Endometrium (tissue), 2 donors: Measurements from ENCODE around the gene CYTH1.
A peak's percentile ranks its signal among the peaks of the same experiment; 100 is the strongest.

ENCODE experiments used
- FAIRE-seq: peaks from 2 replicates; lab custom pipeline; 2012; peaks lifted over from hg19 to GRCh38; lab: Jason Lieb, UNC
- donor health status: control.
- donor health status: control.

Gene CYTH1

DNA sequence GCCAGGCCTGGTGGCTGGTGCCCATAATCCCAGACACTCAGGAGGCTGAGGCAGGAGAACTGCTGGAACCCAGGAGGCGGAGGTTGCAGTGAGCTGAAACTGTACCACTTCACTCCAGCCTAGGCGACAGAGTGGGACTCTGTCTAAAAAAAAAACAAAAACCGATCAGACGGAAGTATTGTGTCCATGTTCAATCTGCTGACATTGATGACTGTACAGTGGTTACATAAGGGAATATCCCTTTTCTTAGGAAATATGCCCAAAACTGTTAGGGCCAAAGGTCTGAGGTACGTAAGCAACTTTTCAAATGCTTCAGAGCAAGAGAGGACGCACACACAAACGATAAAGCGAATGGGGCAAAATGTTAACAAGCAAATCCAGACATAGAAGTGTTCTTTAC is 135.0 kb downstream of the CYTH1 start:
- FAIRE-seq: no peak

DNA sequence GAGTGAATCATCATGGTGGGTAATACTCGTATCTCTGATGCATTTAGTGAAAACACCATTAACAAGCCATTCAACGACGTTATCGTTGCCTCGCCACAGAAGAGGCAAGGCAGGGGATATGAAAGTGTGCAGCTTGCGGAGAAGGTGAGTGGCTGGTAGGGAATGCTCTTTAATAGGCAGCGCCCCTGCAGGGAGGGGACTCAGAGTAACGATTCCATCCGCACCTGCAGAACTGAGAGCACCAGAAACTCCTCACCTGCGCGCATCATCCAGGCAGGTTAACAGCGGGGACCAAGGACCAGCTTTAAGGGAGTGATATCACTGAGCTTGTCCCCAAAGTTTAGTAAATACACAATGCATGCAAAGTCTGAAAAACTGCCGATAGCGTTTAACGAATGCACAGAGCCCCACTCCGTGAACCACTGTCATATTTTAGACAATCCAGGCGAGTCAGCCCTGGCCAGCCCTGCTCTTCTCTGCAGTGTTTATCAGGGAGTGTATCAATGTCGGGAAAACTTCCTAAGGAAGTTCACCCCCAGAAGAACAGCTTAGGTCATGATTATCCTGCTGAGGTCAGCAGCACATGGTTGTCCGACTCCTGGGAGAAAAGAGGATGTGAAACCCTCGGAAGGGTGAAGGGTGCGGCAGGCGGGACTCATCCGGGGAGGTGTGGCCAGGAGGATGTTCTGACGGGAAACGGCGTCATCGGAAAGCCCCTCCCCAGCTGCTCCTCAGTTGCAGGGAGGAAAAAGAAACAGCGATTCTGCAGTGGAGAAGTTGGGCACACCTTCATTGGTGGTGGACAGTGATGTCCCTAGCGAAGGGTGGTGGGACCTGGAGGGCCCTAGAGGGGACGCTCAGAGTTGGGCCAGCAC is 136.4 kb downstream of the CYTH1 start:
- FAIRE-seq: no peak

DNA sequence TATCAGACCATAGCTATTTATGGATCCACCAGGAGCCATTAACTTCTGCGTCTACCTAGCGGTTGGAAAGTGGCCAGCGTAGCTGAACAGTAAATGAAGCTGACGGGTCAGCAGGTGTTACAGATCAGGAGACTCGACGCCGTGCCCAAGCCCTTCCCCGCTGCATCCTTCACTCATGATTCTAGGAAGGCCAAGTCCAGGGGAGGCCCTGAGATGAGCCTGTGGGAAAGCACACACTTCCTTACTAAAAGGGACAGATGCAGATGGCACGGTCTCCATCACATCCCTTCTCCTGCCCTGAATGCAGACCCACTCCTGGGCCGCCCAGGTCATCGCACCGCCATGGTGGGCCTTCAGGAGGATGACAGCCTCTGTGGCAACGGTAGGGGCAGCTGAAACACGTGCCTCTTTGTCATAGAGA is 137.1 kb downstream of the CYTH1 start:
- no peak for FAIRE-seq

DNA sequence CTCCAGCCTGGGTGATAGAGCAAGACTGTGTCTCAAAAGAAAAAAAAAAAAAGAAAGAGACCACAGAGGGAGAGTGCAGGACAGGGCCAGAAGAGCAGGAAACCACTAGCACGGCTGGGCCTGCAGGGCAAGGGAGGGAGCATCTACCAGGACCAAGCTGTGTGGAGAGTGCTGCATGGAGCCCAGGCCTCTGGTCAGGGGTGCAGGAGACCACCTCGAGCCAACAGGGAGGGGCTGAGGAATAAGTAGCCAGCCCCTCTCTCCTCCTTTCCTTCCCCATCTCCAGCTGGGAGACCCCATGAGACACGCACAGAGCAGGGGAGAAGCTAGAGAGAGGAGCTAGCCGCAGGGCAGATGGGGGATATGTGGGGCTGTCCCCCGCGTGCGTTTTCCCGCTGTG is 137.8 kb downstream of the CYTH1 start:
- no peak for FAIRE-seq

DNA sequence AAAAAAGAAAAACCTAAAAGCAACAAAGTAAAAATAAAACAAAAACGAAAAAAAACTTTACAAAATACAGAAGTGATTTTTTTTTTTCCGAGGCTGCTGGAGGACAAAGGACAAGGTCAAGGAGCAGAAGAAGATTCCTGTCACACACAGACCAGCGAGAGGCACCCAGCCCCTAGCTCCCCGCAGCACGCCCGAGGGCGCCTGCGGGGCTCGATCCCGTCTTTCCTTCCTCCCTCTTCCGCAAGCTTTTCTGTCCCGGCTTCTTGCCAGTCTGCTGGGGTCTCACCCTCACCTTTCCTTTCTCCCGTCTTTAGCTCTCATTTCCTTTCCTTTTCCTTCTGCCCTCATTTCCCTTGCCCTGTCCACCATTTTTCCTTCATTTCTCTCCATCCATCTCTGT is 138.7 kb downstream of the CYTH1 start:
- no peak for FAIRE-seq

DNA sequence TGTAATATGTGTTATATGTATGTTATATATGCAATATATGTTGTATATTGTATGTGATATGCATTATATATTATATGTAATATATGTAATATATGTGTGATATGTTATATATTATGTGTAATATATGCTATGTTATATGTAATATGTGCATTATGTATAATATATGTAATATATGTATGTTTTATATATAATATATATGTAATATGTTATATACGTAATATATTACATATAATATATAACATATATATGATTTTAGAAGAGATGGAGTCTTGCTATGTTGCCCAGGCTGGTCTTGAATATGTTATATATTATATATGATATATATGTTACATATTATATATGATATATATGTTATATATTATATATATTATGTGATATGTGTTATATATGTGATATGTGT is 139.4 kb downstream of the CYTH1 start:
- peak; percentile 96 for FAIRE-seq

DNA sequence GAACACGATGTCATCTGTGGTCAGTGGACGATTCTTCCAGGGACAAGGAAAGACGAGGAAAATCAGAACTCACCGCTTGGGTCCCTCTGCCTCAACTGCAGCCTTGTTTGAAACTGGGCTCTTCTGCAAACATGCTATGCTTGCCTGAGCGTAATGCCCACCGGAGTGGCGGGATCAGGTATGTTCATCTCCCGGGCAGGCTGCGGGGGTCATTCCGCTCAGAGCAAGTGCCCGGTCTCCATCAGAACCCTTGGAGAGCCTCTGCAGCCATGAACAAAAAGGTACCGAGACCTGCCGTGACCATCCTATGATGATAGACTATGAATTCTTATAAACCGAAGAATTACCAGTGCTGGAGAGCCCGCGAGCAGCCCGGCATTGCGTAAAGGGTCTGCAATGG is 140.4 kb downstream of the CYTH1 start:
- no peak for FAIRE-seq

DNA sequence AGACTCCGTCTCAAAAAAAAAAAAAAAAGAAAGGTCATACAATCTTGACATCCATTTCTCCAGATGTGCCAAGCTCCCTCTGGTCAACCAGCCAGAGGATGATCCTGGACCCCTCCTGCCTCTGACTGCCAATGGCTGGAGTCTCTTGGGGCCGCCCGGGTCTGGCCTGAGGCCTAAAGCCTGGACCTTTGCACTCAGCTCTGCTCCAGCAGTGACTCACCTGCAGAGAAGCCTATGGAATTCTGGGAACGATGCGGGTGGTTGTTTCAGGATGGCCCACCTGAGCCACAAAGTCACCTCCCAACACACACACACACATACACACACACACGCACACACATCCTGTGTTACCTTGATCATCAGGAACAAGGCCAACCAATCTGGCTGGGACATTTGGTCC is 140.8 kb downstream of the CYTH1 start:
- FAIRE-seq: no peak

DNA sequence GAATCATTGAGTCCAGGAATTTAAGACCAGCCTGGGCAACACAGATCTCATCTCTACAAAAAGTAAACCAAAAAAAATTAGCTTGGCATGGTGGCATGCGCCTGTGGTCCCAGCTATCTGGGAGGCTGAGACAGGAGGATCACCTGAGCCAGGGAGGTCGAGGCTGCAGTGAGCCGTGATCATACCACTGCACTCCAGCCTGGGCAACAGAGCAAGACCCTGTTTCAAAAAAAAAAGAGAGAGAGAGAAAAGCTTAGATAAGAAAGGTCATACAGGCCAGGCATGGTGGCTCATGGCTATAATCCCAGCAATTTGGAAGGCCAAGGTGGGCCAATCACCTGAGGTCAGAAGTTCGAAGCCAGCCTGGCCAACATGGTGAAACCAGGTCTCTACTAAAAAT is 141.4 kb downstream of the CYTH1 start:
- FAIRE-seq: no peak

DNA sequence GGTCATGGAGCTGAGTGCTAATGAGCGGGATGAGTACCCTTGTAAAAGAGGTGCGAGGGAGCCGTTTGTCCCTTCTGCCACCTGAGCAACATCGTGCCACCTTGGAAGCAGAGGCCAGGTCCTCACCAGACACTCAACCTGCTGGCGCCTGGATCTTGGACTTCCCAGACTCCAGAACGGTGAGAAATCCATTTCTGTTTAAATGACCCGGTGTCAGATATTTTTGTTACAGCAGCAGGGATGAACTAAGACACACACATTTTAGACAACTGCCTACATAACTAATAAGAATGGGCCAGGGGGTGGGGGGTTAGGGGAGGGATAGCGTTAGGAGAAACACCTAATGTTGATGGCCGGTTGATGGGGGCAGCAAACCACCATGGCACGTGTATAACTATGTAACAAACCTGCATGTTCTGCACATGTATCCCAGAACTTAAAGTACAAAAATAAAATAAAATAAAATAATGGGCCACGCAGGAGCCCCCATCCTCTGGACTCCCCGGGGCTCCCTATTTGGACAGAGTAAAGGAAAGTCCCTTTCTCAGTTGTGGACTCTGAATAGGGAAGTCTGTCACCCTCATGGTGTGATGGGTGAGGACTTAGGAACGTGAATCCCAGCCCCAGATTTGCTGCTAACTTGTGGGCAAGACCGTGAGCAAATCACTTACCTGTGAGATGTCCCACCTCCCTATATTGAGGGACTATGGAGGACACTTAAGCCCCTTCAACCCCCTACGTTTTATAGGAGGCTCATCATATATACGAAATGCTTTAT is 144.2 kb downstream of the CYTH1 start:
- no peak for FAIRE-seq

DNA sequence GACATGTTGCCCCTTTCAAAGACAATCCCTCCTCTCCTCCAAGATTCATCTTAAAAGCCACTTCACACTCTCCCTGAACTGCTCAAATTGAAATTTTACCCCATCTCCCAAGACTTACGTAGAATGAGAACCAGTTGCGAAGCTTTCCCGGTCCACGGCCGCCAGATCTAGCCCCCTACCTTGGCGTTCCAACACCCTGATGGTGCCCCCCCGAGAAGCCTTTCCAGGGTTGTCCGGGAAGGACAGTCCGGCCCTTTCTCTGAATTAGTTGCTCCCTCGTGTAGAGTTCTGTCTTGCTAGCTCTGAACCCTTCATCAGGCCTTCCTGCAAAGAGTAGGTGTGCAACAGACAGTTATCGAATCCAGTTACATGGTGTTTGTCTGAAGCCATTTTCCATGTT is 144.9 kb downstream of the CYTH1 start:
- FAIRE-seq: no peak

DNA sequence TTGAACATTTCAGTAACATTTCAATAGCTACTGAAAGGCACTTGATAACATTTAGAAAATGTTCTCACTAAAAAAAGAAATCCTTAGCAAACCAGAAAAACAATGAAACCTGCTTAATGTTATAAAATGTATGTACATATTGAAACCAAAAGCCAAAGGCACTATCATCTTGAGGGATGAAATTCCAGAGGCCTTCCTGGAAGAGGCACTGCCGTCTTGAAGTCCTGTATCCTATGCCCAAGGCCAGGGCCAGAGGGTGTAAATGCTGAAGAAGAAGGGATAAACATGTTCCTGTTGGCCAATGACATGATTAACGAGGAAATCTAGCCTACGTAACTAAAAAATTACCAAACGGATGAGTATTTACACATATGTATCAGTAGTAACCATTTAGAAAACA is 147.9 kb downstream of the CYTH1 start:
- no peak for FAIRE-seq

DNA sequence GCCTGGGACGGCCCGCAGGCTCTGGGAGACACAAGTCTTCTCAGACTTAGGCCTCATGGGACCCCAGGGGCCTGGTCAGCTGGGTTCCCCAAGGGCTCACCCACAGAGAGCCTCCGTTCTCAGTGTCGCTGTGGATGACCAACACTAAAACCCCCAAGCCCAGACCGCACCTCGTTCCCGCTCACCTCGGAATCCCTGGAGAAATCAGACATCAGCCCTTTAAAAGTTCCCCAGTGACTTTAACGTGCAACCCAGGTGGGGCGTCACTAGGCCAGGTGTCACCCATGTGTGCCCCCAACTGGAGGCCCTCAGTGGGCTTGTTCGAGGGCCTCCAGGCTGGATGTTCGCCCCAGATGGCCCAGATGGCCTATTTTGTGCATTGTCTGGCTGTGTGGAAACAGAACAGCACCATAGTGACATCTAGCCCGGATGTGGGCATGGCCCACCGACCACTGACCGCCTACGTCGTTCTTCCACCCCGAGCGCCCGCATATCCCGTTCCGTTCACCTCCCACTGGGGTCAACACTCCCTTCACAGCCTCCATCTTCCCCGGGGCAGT is 152.6 kb downstream of the CYTH1 start:
- no peak for FAIRE-seq

DNA sequence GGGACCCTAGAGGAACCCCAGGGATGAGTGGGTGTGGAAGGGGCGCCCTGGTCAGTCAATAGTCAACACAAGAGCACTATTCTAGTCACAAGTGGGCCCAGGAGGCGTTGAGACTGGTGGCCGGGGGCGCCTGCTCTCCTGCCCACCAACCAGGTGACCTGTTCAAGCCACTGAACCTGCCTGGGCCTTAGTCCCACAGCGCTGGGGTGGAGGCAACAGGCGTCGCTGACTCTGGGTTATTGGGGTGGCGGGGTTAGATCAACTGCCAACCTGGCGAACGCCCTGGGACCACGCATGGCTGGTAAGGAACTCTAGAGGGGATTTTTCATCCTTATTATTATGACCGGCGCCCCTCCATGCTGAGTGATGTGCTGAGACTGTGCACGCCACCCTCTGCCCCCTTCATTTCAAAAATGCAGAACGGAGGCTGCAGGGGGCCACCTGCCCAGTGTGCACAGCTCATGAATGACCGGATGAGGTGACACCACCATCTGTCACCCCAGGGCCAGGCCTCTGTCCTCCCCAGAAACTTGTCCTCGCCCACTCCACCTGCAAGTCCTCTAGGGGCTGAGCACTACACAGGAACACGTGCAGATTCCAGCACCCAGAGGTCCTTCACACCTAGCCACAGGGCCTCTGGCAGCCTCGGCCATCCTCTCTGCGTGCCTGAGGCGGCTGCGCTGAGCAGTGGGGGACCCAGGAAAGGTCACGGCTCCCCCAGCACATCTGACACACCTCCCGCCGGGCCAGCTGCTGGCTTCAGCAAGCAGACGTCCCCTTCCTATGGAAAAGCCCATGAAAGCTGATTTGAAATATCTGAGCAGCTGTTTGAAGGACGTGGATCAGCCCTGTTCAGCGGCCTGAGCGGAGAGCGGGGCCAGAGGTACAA is 153.3 kb downstream of the CYTH1 start:
- FAIRE-seq: no peak

DNA sequence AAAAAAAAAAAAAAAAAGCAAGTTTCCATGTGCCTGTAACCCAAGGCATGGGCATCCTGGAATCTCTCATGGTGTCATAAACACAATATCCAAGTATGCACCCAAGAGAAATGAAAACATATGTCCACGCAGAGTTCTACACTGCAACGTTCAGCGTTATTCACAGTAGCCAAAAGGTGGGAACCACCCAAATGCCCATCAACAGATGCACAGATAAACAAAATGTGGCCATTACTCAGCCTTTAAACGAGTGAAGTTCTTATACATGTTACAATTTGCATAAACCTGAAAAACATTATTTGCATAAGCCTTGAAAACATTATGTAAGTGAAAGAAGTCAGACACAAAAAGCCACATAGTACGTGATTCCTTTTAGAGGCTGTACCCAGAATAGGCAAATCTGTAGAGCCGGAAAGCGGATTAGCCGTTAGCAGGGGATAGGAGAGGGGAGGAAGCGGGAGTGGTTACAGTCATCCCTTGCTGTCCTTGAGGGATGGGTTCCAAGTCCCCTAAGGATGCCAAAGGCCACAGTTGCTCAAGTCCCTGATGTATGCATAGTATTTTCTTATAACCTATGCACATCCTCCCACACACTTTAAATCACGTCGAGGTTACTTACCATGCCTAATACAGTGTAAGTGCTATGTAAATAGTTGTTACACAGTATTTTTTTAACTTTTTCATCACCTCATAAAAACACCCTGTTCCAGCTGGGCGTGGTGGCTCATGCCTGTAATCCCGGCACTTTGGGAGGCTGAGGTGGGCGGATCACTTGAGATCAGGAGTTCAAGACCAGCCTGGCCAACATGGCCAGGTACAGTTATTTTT is 157.5 kb downstream of the CYTH1 start:
- no peak for FAIRE-seq
